Endothelial cell of umbilical vein (primary cell): ENCODE data around the gene CTRB2. TPM values are rescaled to one million over a fixed set of nuclear protein-coding genes. Genes with fewer than 3 reads are reported as not detected.

Source experiments
- BruUV-seq: library from RNA; stranded (reverse); fragments of 400-500 nt; replicated peaks from 2 replicates; lab custom pipeline; 2021; lab: Mats Ljungman, UMichigan
- CTCF ChIA-PET: fragments of 300-600, 350-600 bp; sonication (Branson Sonifier 250); formaldehyde crosslinking; loops from one replicate; lab custom pipeline; 2021; ENCODE audit warnings: antibody characterized with exemption, inconsistent platforms; lab: Charles Lee
- POLR2A ChIA-PET: fragments of 300-600, 350-600 bp; sonication (Branson Sonifier 250); formaldehyde crosslinking; loops from one replicate; lab custom pipeline; 2021; ENCODE audit warnings: antibody characterized with exemption, inconsistent platforms; lab: Charles Lee
- DNase-seq: peaks from one replicate; pipeline ENCODE4 v3.0.0-alpha.2; 2011; ENCODE audit warnings: low read depth, low spot score
- FAIRE-seq: peaks from 2 replicates; lab custom pipeline; 2011; peaks lifted over from hg19 to GRCh38; lab: Jason Lieb, UNC
- H2AFZ ChIP-seq: 2 replicates; pipeline ENCODE4 v1.6.0; 2012; ENCODE audit warnings: low read depth, low read length, control low read depth, inconsistent platforms
- H3K27ac ChIP-seq: 2 replicates; pipeline ENCODE4 v1.5.1; 2011; ENCODE audit warnings: low read depth, mild to moderate bottlenecking, control low read depth, low read length, moderate library complexity; ENCODE audit not compliant: insufficient read depth
- H3K27me3 ChIP-seq, 2 experiments: 2 replicates each; pipeline versions ENCODE4 v1.6.0 to v1.6.1; 2011; ENCODE audit warnings: low read length in 2 of 2, mixed read lengths in 1 of 2; ENCODE audit not compliant: control insufficient read depth in 2 of 2, insufficient read depth in 2 of 2
- H3K36me3 ChIP-seq, 2 experiments: 2 replicates in 1 of 2; 3 replicates in 1 of 2; pipeline ENCODE4 v1.5.1; 2011; ENCODE audit warnings: low read length in 2 of 2, mild to moderate bottlenecking in 1 of 2, moderate library complexity in 1 of 2; ENCODE audit not compliant: control insufficient read depth in 2 of 2, insufficient read depth in 2 of 2; ENCODE audit errors: extremely low read depth in 1 of 2
- H3K4me1 ChIP-seq: 3 replicates; pipeline ENCODE4 v1.5.1; 2011; ENCODE audit warnings: mild to moderate bottlenecking, low read length; ENCODE audit not compliant: control insufficient read depth, insufficient read depth; ENCODE audit errors: extremely low read depth
- H3K4me2 ChIP-seq: 2 replicates; pipeline ENCODE4 v1.6.1; 2011; ENCODE audit warnings: low read length, control low read depth, mixed read lengths; ENCODE audit not compliant: insufficient read depth
- H3K4me3 ChIP-seq, 3 experiments: fragments of 200-600 bp in 1 of 3; sonication (generic), shearing (Covaris generic) in 1 of 3; replicated peaks in 1 of 3; 2 replicates each; pipeline ENCODE4 v1.5.1; 2011 to 2016; ENCODE audit warnings: control low read depth in 3 of 3, low read length in 3 of 3, mild to moderate bottlenecking in 2 of 3, inconsistent platforms in 1 of 3, low read depth in 1 of 3, moderate library complexity in 1 of 3; ENCODE audit not compliant: insufficient read depth in 1 of 3
- H3K79me2 ChIP-seq: 2 replicates; pipeline ENCODE4 v1.6.0; 2012; ENCODE audit warnings: low read length, inconsistent platforms; ENCODE audit not compliant: control insufficient read depth, insufficient read depth
- H3K9ac ChIP-seq: replicated peaks from 2 replicates; pipeline ENCODE3; 2011; ENCODE audit warnings: low read length, control low read depth; ENCODE audit not compliant: insufficient read depth; ENCODE audit errors: extremely low read depth
- H3K9me1 ChIP-seq: replicated peaks from 3 replicates; pipeline ENCODE4 v1.6.0; 2011; ENCODE audit warnings: mild to moderate bottlenecking, low read length; ENCODE audit not compliant: control insufficient read depth, insufficient read depth; ENCODE audit errors: extremely low read depth
- H3K9me3 ChIP-seq: replicated peaks from 2 replicates; pipeline ENCODE4 v1.5.1; 2012; ENCODE audit warnings: low read length, inconsistent platforms; ENCODE audit not compliant: control insufficient read depth, insufficient read depth
- H4K20me1 ChIP-seq: replicated peaks from 2 replicates; pipeline ENCODE3; 2011; ENCODE audit warnings: mild to moderate bottlenecking, low read length; ENCODE audit not compliant: control insufficient read depth, insufficient read depth; ENCODE audit errors: extremely low read depth
- CTCF ChIP-seq, 2 donors: IDR thresholded peaks; 1 replicate in 1 of 2; 2 replicates in 1 of 2; pipeline ENCODE4 v1.5.1; 2011; ENCODE audit warnings: low read length in 2 of 2, mild to moderate bottlenecking in 2 of 2, moderate library complexity in 2 of 2, control low read depth in 1 of 2, inconsistent platforms in 1 of 2, low read depth in 1 of 2; ENCODE audit not compliant: insufficient read depth in 1 of 2; ENCODE audit errors: extremely low read depth in 1 of 2
- EZH2 ChIP-seq: IDR thresholded peaks from 2 replicates; pipeline ENCODE4 v1.6.1; 2012; ENCODE audit warnings: borderline replicate concordance, low read depth, mild to moderate bottlenecking, moderate library complexity, low read length, inconsistent platforms; ENCODE audit not compliant: severe bottlenecking
- FOS ChIP-seq: IDR thresholded peaks from 2 replicates; pipeline ENCODE4 v1.6.1; 2011; ENCODE audit warnings: mild to moderate bottlenecking, low read length, moderate library complexity, borderline replicate concordance; ENCODE audit not compliant: insufficient read depth
- GATA2 ChIP-seq: IDR thresholded peaks from 2 replicates; pipeline ENCODE4 v1.7.0; 2011; ENCODE audit warnings: low read depth, mild to moderate bottlenecking, moderate library complexity, mixed read lengths, low read length; ENCODE audit not compliant: insufficient read length, insufficient read depth
- JUN ChIP-seq: IDR thresholded peaks from 2 replicates; pipeline ENCODE4 v1.6.1; 2011; ENCODE audit warnings: borderline replicate concordance, low read depth; ENCODE audit not compliant: insufficient read length, insufficient read depth
- MAX ChIP-seq: IDR thresholded peaks from 2 replicates; pipeline ENCODE4 v1.6.1; 2011; ENCODE audit not compliant: insufficient read depth, insufficient read length
- MYC ChIP-seq: IDR thresholded peaks from one replicate; pipeline ENCODE4 v1.6.1; 2011; ENCODE audit warnings: mild to moderate bottlenecking, low read depth, low read length
- POLR2A ChIP-seq: IDR thresholded peaks from 2 replicates; pipeline ENCODE4 v1.6.1; 2012; ENCODE audit warnings: low read depth, mild to moderate bottlenecking, control low read depth, low read length
- POLR2AphosphoS5 ChIP-seq: IDR thresholded peaks from 2 replicates; pipeline ENCODE4 v1.6.1; 2012; ENCODE audit warnings: low read depth, mild to moderate bottlenecking, control low read depth, low read length, moderate library complexity; ENCODE audit not compliant: insufficient read depth
- dilution Hi-C: fragments of 300-500 bp; cut with MboI; formaldehyde crosslinking; loops from one replicate; pipeline ENCODE4 v1.15.0; 2019; ENCODE audit warnings: low sequenced_read_pairs; ENCODE audit not compliant: extremely low pct_ligation_motif_present
- intact Hi-C: fragments of 100-400 bp; cut with micrococcal nuclease; formaldehyde crosslinking; loops from one replicate; pipeline ENCODE4 v1.10.0; 2022
- polyA plus RNA-seq, 4 experiments: library from polyadenylated mRNA; depleted of rRNA in 3 of 4; stranded (reverse) in 3 of 4; unstranded in 1 of 4; fragments of >200 nt; gene quantifications; 2 replicates each; pipeline versions ENCODE4 v1.2.1 to v1.2.3, GENCODE V29; 2011 to 2012; ENCODE audit warnings: missing spikeins in 1 of 4
- total RNA-seq: library from RNA; stranded (reverse); gene quantifications from 2 replicates; pipeline ENCODE4 v1.2.3, GENCODE V29; 2021

CTRB2 gene
- total and polyA plus RNA-seq, 2 donors (not counting 3 experiments of a cell fraction or from before 2014, with no cell fraction given) = not detected

- CTCF ChIA-PET = no interaction called here
Measured at GRCh38 chr16:75181630-75182029, 25.3 kb downstream of the CTRB2 start.

GRCh38 chr16:75179208-75179607 is 27.8 kb downstream of the CTRB2 start:
- TF ChIP-seq EZH2 = no peak
- no peak for TF ChIP-seq POLR2AphosphoS5
- TF ChIP-seq MAX = no peak
- TF ChIP-seq FOS = no peak
- TF ChIP-seq POLR2A = no peak
- TF ChIP-seq JUN = no peak
- no peak for TF ChIP-seq GATA2
- no peak for TF ChIP-seq MYC
- no peak for TF ChIP-seq CTCF (IDR thresholded peaks at IDR 0.05; ENCODE audit: extremely low read depth in 1 of 2, insufficient read depth in 1 of 2, low read depth in 1 of 2, low read length in 2 of 2)

More at GRCh38 chr16:75181630-75182029, 25.3 kb downstream of the CTRB2 start:
- Histone ChIP-seq H4K20me1 (no peaks in the 10 kb centered on the region), H2AFZ (no peak overlapping the region), H3K27ac (no peak overlapping the region), H3K9ac (no peak overlapping the region), H3K4me3 (no peak overlapping the region), H3K9me3 (no peaks in the 10 kb centered on the region), H3K36me3 (no peaks in the 10 kb centered on the region), H3K4me2 (no peak overlapping the region), H3K27me3 (peaks cover 2 to 9% of the 10 kb centered on the region in 2 experiments), H3K4me1 (no peaks in the 10 kb centered on the region), H3K9me1 (no peaks in the 10 kb centered on the region), H3K79me2 (no peaks in the 10 kb centered on the region)
- FAIRE-seq (no peak), DNase-seq (no peak)
- dilution Hi-C loops (no loop called here), intact Hi-C loops (no loop called here)
- TF ChIP-seq JUN = no peak
- no peak for TF ChIP-seq EZH2
- POLR2A ChIA-PET = no interaction called here
- no TSS peak for BruUV-seq

More at GRCh38 chr16:75179208-75179607, 27.8 kb downstream of the CTRB2 start:
- DNase-seq = no peak
- Histone ChIP-seq H3K36me3 (no peaks in the 10 kb centered on the region), H2AFZ (no peak overlapping the region), H3K4me3 (no peak overlapping the region), H3K4me2 (no peak overlapping the region), H3K9me1 (no peaks in the 10 kb centered on the region), H3K4me1 (no peaks in the 10 kb centered on the region), H3K27me3 (peaks cover 0 to 9% of the 10 kb centered on the region in 2 experiments), H4K20me1 (no peaks in the 10 kb centered on the region), H3K9me3 (no peaks in the 10 kb centered on the region), H3K9ac (no peak overlapping the region), H3K79me2 (no peaks in the 10 kb centered on the region), H3K27ac (no peak overlapping the region)
- POLR2A ChIA-PET = no interaction called here
- CTCF ChIA-PET = interaction anchor here (0.6 kb wide), 1 partner anchor 1872 kb away, joined by 4 read pairs; no protein-coding TSS in a partner anchor
- dilution Hi-C loops = no loop called here
- no TSS peak for BruUV-seq
- intact Hi-C loops = no loop called here
- FAIRE-seq = no peak
